ENCODE measurements around the gene LRRC39. TPM values are rescaled to one million over a fixed set of nuclear protein-coding genes. Genes with fewer than 3 reads are reported as not detected.

The LRRC39 gene
- total RNA-seq, 1 donor from 2014 or later: 9.0 TPM

DNA sequence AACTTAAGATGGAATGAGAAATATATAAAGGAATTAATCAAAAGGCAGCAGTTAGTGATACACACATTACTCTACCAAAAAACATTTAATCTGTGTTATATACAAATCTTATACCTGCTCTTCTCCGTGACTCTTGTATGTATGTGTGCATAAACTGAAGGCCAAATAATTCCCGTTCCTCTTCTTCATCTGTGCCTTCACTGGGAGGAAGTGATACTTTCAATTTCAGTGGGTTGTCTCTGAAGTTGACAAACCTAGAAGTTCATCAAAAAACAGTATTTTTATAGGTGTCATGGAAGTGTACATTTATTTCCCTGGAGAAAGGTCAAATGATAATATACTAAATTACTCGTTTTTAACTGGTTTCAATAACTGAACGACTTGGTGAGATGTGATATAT, 25.8 kb downstream of the LRRC39 start:
- no peak for FAIRE-seq
- no peak for DNase-seq (ENCODE audit: low spot score in 2 of 2)

DNA sequence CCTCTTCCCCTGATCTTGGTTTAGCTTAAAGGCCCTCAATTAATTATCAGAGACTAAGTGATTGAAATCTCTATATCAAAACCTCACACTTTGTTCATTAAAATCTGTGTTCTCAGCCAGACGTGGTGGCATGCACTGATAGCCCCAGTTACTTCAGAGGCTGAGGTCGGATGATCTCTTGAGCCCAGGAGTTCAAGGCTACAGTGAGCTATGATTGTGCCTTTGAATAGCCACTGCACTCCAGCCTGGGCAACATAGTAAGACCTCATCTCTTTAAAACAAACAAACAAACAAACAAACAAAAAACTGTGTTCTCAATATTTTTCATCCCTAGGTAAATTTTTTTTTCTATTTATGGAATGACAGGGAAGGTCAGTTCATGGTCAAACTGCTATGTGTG, 26.4 kb downstream of the LRRC39 start:
- no peak for FAIRE-seq
- DNase-seq (ENCODE audit: low spot score in 2 of 2): no peak

DNA sequence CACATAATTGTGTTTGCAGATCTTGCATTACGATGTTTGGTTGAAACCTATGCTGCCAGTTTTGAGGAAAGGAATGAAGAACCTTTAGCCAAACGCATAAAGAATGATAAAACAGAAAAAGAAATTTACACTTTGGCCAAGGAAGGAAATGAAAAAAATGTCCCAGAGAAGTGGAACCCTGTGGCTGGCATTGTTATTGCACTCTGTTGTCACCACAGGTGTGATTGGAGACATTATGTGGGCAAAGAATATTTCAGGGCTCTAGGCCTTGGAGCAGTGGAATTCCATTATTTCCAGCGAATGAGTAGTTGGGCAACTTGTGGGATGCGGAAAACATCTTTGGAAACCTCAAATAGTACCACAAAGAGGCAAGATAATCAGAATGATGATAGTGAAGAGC, 30.2 kb downstream of the LRRC39 start:
- DNase-seq (ENCODE audit: low spot score in 2 of 2): no peak
- FAIRE-seq: no peak

DNA sequence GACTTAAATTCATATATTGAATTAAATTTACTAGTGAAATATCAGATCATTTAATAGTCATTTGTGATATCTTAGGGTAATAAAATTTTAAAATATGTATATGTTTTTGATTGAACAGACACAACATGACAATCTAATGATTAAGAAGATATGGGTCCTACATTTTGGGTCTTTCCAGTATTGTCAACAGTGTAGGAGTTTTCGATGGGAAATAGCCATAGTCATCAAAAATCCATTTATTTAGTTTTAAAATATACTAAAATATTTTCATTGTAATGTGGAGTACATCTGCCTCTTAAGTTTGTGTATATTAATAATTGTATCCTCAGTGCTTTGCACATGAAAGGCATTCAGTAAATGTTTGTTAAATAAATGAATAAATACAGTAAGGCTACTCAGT, 31.1 kb downstream of the LRRC39 start:
- no peak for DNase-seq (ENCODE audit: low spot score in 2 of 2)
- FAIRE-seq: no peak

DNA sequence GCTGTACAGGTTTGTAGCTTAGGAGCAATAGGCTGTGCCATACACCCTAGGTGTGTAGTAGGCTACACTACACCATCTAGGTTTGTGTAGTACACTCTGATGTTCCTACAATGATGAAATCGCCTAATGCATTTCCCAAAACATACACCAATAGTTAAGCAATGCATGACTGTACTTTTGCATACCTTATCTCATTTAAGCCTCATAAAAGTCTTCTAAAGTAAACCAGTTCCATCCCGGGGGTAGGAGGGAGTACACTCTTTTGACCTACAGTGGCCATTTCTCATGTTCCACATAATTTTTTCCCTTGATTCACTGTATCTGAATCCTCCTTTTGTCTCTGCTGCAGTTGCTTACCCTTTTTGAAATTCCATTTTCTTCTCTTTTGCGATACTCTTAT, 32.9 kb downstream of the LRRC39 start:
- FAIRE-seq (no peak), DNase-seq (ENCODE audit: low spot score in 2 of 2) (no peak)

DNA sequence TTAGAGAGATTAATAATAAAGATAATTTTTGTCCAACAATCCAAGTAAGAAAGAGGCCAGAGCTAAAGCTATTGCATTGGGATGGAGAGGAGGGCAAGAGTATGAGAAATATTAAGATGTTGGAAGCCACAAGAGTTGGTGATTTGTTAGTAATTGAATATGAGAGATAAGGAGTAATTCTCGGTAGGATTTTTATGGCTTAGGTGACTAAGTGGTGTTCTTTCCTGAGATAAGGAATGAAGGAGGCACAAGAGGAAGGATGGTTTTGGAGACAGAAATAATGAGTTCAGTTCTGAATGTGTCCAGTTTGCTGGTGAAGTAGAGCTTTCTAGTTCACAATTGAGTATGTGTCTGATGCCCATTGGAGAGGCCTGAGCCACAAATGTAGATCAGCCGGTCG, 35.7 kb downstream of the LRRC39 start:
- DNase-seq (ENCODE audit: low spot score in 2 of 2): no peak
- FAIRE-seq: no peak

DNA sequence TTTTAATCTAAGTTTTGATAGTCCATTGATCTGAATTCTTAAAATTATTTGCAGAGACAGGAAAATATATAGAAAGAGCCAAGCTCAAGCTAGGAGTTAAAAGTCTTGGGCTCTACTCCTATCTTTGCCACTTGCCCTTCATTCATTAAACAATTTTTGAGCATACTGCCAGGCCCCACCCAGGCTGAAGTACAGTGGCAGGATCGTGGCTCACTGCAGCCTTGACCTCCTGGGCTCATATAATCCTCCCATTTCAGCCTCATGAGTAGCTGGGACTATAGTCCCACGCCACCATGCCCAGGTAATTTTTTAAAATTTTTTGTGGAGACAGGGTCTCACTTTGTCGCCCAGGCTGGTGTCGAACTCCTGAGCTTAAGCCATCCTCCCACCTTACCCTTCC, 36.9 kb downstream of the LRRC39 start:
- DNase-seq (ENCODE audit: low spot score in 2 of 2) (no peak), FAIRE-seq (no peak)

DNA sequence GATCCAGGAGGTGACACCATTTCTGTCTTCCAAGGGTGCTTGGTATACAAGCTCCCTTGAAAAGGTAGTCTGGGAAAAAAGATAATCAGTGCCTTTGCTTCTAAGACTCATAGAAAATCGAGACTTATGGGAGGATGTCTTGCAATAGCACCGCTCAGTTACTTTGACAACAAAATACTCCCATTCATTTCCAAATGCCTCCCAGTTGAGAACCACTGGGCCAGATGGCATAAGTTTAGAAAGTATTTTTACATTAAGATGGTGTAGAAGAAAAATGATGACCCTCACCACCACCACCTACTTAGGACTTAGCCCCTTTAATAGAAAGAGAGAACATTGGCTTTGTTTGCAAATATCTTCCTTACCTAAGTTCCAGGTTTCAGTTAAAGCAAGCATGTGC, 40.5 kb downstream of the LRRC39 start:
- FAIRE-seq: no peak

DNA sequence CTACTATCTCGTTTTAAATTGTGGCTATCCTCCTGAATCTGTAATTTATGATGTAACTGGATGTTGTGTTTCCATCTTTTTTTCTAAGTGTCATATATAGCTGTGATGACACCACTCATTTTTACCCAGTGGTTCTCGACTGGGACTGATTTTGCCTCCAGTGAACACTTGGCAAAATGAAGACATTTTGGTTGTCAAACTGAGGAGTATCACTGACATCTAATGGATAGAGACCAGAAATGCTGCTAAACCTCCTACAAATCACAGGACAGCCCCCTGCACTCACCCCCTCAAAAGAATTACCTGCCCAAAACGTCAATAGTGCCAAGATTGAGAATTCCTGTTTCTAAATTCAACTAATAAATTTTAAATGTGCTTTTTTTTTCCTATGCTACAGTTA, 43.2 kb downstream of the LRRC39 start:
- DNase-seq (ENCODE audit: low spot score in 2 of 2) (no peak), FAIRE-seq (no peak)

More for the DNA sequence above, 40.5 kb downstream of the LRRC39 start:
- DNase-seq (ENCODE audit: low spot score in 2 of 2): no peak

DNA sequence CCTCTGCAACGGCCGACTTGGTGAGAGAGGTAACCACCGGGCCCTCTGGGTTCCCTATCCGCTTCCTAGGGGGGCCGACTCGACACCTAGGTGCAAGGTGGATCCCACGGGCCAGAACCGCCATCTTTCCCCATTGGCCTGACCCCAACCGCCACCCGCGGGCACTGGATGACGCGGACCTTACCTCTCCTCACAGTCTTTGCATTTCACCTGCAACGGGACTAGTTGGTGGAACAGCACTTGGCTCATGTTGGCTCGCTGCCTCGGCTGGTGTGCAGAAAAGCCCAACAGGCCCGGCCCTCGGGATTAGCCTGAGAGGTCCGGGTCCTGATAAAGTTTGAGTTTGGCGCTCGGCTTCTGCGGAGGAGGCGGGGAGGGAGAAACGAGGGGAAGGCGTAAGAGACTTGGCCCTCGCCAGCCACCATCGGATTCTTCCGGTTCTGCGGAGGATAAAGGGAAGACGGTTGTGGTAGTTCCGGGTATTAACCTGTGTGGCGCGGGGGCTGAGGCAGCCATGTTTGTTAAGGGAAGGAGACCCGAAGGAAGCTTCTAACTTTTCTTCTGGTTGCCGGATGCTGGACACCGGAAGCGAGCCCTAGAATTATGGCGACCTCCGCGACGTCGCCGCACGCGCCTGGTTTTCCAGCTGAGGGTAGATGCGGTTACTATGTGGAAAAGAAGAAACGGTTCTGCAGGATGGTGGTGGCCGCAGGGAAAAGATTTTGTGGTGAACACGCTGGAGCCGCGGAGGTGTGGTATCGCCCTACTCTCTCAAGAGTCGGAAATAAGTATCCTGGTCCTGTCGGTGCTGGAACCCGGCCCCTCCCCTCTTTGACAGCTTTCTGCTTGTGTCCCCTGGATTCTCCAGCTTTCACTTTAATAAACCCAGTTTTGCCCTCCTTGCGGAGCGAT, 45.2 kb downstream of the LRRC39 start, which contains the start of the genes SASS6 and TRMT13:
Gene SASS6 (minus strand): TSS at position 365 of the 912 bp plus-strand sequence. CDS start 116 bp downstream, at position 249.
Gene TRMT13 (plus strand): TSS at position 598 of the 912 bp plus-strand sequence. CDS start 6 bp downstream, at position 604.
- DNase-seq (ENCODE audit: low spot score in 2 of 2) (peak; percentile 72 to 80), FAIRE-seq (peak; percentile 34)

DNA sequence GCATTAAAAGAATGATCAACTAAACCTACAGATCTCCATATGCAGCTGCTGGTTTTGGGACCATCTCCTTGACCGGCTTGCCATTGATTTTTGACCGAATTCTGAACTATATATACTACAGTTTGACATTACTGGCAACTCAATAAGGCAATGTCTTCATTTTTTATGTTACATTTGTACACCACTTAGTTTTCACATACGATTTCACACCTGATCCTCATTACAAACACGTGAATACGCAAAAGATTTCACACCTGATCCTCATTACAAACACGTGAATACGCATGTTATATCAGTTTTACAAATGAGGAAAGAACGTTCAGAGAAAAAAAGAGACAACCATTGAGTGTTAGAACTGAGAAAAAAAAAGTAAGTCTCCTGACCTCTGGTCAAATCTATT, 46.4 kb downstream of the LRRC39 start:
- no peak for DNase-seq (ENCODE audit: low spot score in 2 of 2)
- FAIRE-seq: no peak

DNA sequence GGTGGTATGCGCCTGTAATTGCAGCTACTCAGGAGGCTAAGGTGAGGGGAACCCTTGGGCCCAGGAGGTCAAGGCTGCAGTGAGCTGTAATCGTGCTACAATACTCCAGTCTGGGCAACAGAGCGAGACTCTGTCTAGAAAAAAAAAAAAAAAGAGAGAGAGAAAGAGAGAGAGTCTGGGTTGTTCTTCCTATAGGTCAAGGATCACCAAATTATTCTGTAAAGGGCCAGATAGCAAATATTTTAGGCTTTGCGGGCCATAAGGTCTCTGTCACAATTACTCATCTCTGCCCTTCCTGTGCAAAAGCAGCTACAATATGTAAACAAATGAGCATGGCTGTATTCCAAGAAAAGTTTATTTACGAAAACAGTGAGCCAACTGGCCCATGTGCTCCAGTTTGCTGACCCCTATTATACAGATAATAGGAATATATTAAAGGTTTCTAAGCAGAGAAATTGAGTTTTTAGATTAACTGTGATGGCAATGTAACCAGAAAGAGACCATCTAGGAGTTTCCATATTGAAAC, 47.4 kb downstream of the LRRC39 start:
- DNase-seq (ENCODE audit: low spot score in 2 of 2) (no peak), FAIRE-seq (no peak)

DNA sequence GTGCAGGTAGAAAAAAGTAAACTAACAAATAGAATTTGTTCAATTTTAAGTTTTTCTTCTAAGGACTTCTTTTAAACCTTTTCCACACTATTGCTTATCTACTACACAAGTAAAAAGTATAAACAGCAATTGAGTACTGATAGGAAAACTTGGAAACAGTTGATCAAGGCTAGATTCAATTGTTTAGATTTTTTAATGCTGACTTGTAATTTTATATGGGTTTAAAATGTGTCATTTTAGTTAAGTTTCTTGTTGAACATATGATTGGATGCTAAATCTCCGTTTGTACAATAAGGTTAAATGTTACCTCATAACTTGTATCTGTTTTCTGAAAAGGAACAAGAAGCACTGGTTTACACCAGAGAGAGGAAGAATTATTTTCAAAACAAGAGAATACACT, 50.8 kb downstream of the LRRC39 start:
- DNase-seq (ENCODE audit: low spot score in 2 of 2): no peak
- FAIRE-seq: no peak

DNA sequence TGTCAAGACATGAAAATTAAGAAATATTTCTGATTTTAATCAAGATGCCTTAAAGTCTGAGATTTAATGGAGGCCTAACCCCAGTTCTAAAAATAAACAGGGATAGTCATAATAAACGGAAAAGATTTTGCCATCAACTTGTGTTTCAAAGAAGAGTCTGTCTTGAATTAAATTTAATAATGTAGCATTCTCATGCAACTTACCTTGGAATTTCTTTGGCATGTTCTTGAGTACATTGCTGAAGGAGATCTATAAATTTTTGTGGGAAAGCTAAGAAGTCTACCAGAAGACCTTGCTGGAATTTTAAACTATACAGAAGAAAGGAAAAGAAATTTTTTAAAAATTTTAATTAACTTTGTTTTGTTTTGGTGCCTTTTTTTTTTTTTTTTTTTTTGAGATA, 55.9 kb downstream of the LRRC39 start:
- no peak for FAIRE-seq
- no peak for DNase-seq (ENCODE audit: low spot score in 2 of 2)

DNA sequence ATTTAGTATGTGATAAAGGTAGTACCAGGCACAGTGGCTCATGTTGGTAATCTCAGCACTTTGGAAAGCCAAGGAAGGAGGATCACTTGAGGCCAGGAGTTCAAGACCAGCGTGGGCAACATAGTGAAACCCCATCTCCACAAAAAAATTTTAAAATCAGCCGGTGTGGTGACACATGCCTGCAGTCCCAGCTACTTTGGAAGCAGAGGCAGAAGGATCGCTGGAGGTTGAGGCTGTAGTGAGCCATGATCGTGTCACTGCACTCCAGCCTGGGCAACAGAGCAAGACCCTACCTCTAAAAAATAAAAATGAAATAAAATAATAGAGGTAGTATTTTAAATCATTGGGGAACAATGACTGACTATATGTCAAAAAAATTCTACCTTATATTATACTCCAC, 62.5 kb downstream of the LRRC39 start:
- FAIRE-seq (no peak), DNase-seq (ENCODE audit: low spot score in 2 of 2) (no peak)

DNA sequence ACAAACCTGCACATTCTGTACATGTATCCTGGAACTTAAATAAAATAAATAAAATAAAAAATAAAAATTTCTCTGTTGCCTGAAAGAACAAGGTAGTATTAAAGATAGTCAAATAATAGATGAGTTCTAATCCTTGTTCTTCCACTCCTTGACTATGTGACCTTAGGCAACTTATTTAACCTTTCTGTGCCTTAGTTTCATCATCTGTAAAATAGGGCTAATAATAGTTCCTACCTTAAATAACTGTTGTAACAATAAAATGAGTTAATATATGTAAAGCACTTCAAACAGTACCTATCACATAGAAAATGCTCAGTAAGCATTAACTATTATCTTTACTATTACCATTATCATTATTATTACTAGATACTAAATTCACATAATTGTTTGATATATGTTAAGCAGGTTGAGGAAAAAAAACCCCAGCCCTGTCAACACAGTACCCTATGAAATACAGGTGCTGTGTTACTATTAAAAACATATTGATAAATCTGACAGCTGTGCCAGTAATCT, 68.4 kb downstream of the LRRC39 start:
- FAIRE-seq (no peak), DNase-seq (ENCODE audit: low spot score in 2 of 2) (no peak)

DNA sequence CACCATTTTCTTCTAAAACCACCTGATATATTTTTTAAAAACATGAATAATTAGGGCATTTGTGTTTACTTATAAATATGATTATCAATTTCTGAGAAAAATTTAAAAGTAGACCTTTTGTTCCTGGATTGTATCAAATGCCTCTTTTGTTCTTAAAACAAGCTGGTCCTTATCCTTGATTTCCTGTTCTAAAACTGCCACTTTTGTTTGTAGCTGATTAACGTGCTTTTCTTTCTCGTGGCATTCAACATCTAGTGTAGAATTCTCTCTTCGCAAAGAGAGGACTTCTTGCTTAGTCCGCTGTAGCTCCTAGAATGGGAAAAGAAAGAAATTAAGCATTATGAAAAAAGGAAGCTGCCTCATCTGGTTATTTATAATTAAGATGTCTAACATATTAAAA, 70.4 kb downstream of the LRRC39 start:
- FAIRE-seq: no peak
- no peak for DNase-seq (ENCODE audit: low spot score in 2 of 2)

DNA sequence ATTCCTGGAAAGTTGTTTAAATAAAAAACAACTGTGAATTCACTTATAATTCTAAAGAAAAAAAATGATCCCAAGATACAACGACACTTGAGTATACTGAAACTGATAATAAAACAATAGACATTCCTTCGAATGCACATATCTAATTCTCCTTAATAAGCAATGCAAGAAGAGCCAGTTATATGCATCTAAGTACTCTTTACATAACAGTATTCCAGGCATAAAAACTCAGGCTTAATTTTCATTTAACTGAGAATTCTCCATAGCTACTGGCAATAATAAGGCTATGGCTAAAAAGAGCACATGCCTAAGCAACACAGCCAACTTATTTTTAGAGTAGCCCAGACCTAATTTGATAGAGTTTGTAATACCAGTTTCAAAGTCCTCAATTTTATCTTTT, 76.5 kb downstream of the LRRC39 start:
- no peak for FAIRE-seq
- DNase-seq (ENCODE audit: low spot score in 2 of 2): no peak

DNA sequence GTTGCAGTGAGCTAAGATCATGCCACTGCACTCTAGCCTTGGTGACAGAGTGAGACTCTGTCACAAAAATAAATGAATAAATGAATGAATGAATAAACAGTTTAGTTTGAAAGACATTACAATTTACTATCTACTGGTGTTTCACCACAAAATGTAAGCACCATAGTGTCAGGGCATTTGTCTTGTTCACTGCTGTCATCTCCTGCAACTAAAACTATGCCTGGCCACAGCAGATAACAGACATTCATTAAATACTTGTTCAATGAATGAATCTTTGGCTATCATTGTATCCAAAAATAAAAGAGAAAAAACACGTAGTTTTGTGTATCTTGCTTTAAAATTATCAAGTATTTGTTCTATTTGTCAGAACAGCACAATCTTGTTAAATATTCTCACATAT, 77.9 kb downstream of the LRRC39 start:
- FAIRE-seq (no peak), DNase-seq (ENCODE audit: low spot score in 2 of 2) (no peak)
